Transverse colon (tissue), 4 donors: ENCODE data around the gene TRPM3.

ENCODE experiments used
- CTCF ChIP-seq, 5 experiments: fragments of 200-600 bp in 3 of 5; fragments of 450-650 bp in 2 of 5; sonication (generic) in 3 of 5; IDR thresholded peaks; 1 replicate in 2 of 5; 2 replicates in 3 of 5; pipeline ENCODE4 v1.5.1; 2016 to 2017; ENCODE audit warnings: antibody characterized with exemption in 5 of 5, inconsistent platforms in 3 of 5, mild to moderate bottlenecking in 2 of 5, moderate library complexity in 1 of 5
- POLR2AphosphoS5 ChIP-seq, 3 donors: sonication (generic); formaldehyde crosslinking; IDR thresholded peaks; one replicate each; pipeline ENCODE4 v1.6.1; 2016; ENCODE audit warnings: antibody characterized with exemption in 3 of 3

GRCh38 chr9:70987986-70988385, 133.4 kb downstream of the TRPM3 start:
- TF ChIP-seq CTCF (IDR thresholded peaks at IDR 0.05), result no peak
- TF ChIP-seq POLR2AphosphoS5 (IDR thresholded peaks at IDR 0.05), result no peak
